Measurements from ENCODE around the gene TBL1X. TPM values are rescaled to one million over a fixed set of nuclear protein-coding genes. Genes with fewer than 3 reads are reported as not detected.
"Not testable (repeated sequence)": the region's sequence is repeated elsewhere in the genome, so short reads cannot be mapped to it uniquely, and the experiment has no call there.

TBL1X gene
- total RNA-seq, 1 experiment from 2014 or later: 17.2 TPM

- peak; percentile 26 for DNase-seq (ENCODE audit: low read depth)
Observed at GRCh38 chrX:9535101-9535500, 70.2 kb downstream of the TBL1X start.

- not testable (repeated sequence) for DNase-seq (ENCODE audit: low read depth)
Observed at GRCh38 chrX:9536156-9536555, 71.3 kb downstream of the TBL1X start.

GRCh38 chrX:9537781-9538180, 72.9 kb downstream of the TBL1X start:
- DNase-seq (ENCODE audit: low read depth): no peak

- DNase-seq (ENCODE audit: low read depth): peak; percentile 54
Observed at GRCh38 chrX:9538544-9539045, 73.7 kb downstream of the TBL1X start.

GRCh38 chrX:9539605-9540387, 74.9 kb downstream of the TBL1X start:
- DNase-seq (ENCODE audit: low read depth): no peak

GRCh38 chrX:9542106-9542760, 77.4 kb downstream of the TBL1X start:
- peak; percentile 84 for DNase-seq (ENCODE audit: low read depth)

GRCh38 chrX:9542761-9543111, 77.9 kb downstream of the TBL1X start:
- DNase-seq (ENCODE audit: low read depth): no peak

GRCh38 chrX:9555354-9555753, 90.5 kb downstream of the TBL1X start:
- DNase-seq (ENCODE audit: low read depth): no peak

- no peak for DNase-seq (ENCODE audit: low read depth)
Observed at GRCh38 chrX:9557091-9557490, 92.2 kb downstream of the TBL1X start.

- no peak for DNase-seq (ENCODE audit: low read depth)
Observed at GRCh38 chrX:9557521-9557920, 92.7 kb downstream of the TBL1X start.

GRCh38 chrX:9558615-9559014, 93.8 kb downstream of the TBL1X start:
- DNase-seq (ENCODE audit: low read depth): no peak

GRCh38 chrX:9560219-9560618, 95.4 kb downstream of the TBL1X start:
- DNase-seq (ENCODE audit: low read depth): no peak

GRCh38 chrX:9561199-9561598, 96.3 kb downstream of the TBL1X start:
- DNase-seq (ENCODE audit: low read depth): no peak

GRCh38 chrX:9562851-9563250, 98.0 kb downstream of the TBL1X start:
- peak; percentile 94 for DNase-seq (ENCODE audit: low read depth)

GRCh38 chrX:9566150-9566621, 101.3 kb downstream of the TBL1X start:
- peak; percentile 92 for DNase-seq (ENCODE audit: low read depth)

- DNase-seq (ENCODE audit: low read depth): peak; percentile 56
Observed at GRCh38 chrX:9569876-9570301, 105.0 kb downstream of the TBL1X start.

GRCh38 chrX:9573282-9574106, 108.6 kb downstream of the TBL1X start:
- DNase-seq (ENCODE audit: low read depth): no peak

- DNase-seq (ENCODE audit: low read depth): no peak
Observed at GRCh38 chrX:9576059-9576458, 111.2 kb downstream of the TBL1X start.

- DNase-seq (ENCODE audit: low read depth): no peak
Observed at GRCh38 chrX:9577555-9577954, 112.7 kb downstream of the TBL1X start.

- DNase-seq (ENCODE audit: low read depth): no peak
Observed at GRCh38 chrX:9578083-9578779, 113.4 kb downstream of the TBL1X start.

GRCh38 chrX:9581771-9582385, 117.0 kb downstream of the TBL1X start:
- no peak for DNase-seq (ENCODE audit: low read depth)
